Activated CD4-positive, alpha-beta memory T cell treated with anti-CD3 and anti-CD28 coated beads for 36 hours (primary cell): Measurements from ENCODE around the gene PAXX. TPM values are rescaled to one million over a fixed set of nuclear protein-coding genes. Genes with fewer than 3 reads are reported as not detected.

Experiments used
- CTCF ChIA-PET: fragments of 350-600 bp; sonication (Branson Sonifier 250); formaldehyde crosslinking; loops from one replicate; lab custom pipeline; 2021; ENCODE audit warnings: antibody characterized with exemption, inconsistent platforms; lab: Charles Lee
- POLR2A ChIA-PET: fragments of 350-600 bp; sonication (Branson Sonifier 250); formaldehyde crosslinking; loops from one replicate; lab custom pipeline; 2021; ENCODE audit warnings: antibody characterized with exemption; lab: Charles Lee
- DNase-seq: peaks from one replicate; pipeline ENCODE4 v3.0.0-alpha.2; 2020
- H3K27ac Mint-ChIP-seq: one replicate; pipeline ENCODE4 v1.8.0; 2021; ENCODE audit warnings: mixed read lengths
- H3K27me3 Mint-ChIP-seq: one replicate; pipeline ENCODE4 v1.8.0; 2021; ENCODE audit warnings: mixed read lengths
- H3K36me3 Mint-ChIP-seq: one replicate; pipeline ENCODE4 v1.8.0; 2021; ENCODE audit warnings: mixed read lengths
- H3K4me1 Mint-ChIP-seq: one replicate; pipeline ENCODE4 v1.8.0; 2021; ENCODE audit warnings: low read depth, mixed read lengths
- H3K4me3 Mint-ChIP-seq: one replicate; pipeline ENCODE4 v1.8.0; 2021; ENCODE audit warnings: mild to moderate bottlenecking, mixed read lengths
- H3K9me3 Mint-ChIP-seq: one replicate; pipeline ENCODE4 v1.8.0; 2021; ENCODE audit warnings: mixed read lengths
- intact Hi-C: fragments of 100-400 bp; cut with micrococcal nuclease; formaldehyde crosslinking; loops from one replicate; pipeline ENCODE4 v1.15.1; 2023
- total RNA-seq, 2 experiments: library from RNA; stranded (reverse); gene quantifications; one replicate each; pipeline ENCODE4 v1.2.3, GENCODE V29; 2021

PAXX gene
- total RNA-seq, 2 experiments from 2014 or later: 71.0 to 71.2 TPM

DNA sequence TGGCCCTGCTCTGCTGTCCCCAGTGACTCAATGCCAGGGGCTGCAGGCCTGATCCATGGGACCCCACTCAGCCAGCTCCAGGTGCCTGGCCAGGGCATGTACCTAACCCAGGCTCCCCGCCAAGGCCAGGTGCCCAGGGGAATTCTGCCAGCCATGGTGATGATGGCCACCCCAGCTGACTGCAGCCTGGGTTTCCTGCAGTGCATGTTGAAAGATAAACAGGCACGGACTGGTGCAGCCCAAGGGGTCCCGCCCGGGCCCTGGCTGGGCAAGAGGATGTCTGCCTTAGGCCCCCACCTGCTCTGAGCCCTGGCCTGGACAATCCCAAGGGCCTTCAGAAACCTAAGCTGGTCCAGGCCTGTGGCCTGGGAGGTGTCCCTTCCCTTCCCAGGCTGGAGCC lies 34.6 kb downstream of the PAXX start:
- no peak for DNase-seq
- Mint-ChIP-seq H3K36me3 (no peaks in the 10 kb centered on the region), H3K27me3 (no peaks in the 10 kb centered on the region), H3K27ac (no peak overlapping the region), H3K9me3 (no peaks in the 10 kb centered on the region), H3K4me1 (peaks cover 29% of the 10 kb centered on the region), H3K4me3 (no peak overlapping the region)
- ChIA-PET CTCF (interaction anchor here (0.8 to 6.8 kb wide), 4 partner anchors 10 to 51 kb away, joined by 3 to 56 read pairs (median 15); partner anchors contain the start of gene PTGDS), POLR2A (interaction anchor here (1.2 to 1.3 kb wide), 2 partner anchors 8 to 31 kb away, joined by 3 to 5 read pairs; partner anchors contain the start of gene CLIC3)
- intact Hi-C loops: loop anchor here (5.0 kb wide), 2 partner anchors 40 to 125 kb away; no protein-coding TSS in a partner anchor

DNA sequence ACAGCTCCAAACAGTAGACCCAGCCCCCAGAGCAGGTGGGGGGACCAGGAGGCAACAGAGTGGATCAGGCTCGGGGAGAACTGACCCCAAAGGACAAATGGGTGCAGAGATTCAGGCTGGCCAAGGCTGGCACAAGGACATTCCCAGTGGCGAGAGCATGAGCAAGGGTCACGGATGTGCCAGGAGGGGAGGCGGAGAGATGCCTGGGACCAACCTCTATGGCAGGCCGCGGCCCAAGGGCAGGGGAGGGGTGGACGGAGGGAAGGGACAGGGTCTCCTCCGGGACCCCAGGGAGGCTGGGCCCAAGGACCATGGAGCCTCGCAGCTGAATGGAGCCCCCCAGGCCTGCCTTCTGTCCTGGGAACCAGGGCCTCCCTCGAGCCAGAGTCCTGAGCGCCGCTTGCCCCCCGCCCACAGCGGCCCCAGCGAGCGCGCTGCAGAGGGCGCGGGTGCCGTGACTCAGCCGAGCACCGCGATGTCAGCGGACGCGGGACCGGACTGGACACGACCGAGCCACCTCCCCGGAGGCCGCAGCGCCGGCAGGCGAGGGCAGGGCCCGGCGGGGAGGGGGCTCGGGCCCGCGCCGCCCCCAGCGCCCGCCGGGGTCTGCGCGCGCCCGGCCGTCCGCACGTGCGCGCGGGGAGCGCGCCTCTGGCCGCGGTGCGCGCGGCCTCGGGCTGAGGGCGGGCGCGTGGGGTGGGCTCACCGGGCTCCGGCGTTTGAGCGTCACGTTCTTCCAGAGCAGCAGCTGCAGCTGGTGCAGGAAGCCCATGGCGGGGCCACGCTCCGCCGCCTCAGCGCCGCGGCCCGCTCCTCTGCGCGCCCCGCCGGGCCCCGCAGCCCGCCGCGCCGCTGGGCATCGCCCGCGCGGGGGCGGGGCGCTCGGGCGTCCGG lies 35.4 kb downstream of the PAXX start, which contains the start of gene ABCA2:
Gene ABCA2, minus strand, starts transcription at position 869 of the 894 bp plus-strand sequence. Its CDS starts 97 bp downstream, at position 772.
- DNase-seq: no peak
- POLR2A ChIA-PET: interaction anchor here (1.3 kb wide), 1 partner anchor 32 kb away, joined by 3 read pairs; the partner anchor contains the start of gene CLIC3
- Mint-ChIP-seq H3K36me3 (no peaks in the 10 kb centered on the region), H3K4me1 (peaks cover 37% of the 10 kb centered on the region), H3K27me3 (no peaks in the 10 kb centered on the region), H3K9me3 (no peaks in the 10 kb centered on the region), H3K4me3 (peak within 1 kb of the TSS; percentile 68), H3K27ac (no peak within 1 kb of the TSS)
- intact Hi-C loops: loop anchor here (5.0 kb wide), 2 partner anchors 40 to 125 kb away; no protein-coding TSS in a partner anchor
- CTCF ChIA-PET: interaction anchor here (1.0 to 6.8 kb wide), 15 partner anchors 9 to 184 kb away, joined by 3 to 73 read pairs (median 18); partner anchors contain the start of genes AJM1, CLIC3, MAN1B1 and PAXX

DNA sequence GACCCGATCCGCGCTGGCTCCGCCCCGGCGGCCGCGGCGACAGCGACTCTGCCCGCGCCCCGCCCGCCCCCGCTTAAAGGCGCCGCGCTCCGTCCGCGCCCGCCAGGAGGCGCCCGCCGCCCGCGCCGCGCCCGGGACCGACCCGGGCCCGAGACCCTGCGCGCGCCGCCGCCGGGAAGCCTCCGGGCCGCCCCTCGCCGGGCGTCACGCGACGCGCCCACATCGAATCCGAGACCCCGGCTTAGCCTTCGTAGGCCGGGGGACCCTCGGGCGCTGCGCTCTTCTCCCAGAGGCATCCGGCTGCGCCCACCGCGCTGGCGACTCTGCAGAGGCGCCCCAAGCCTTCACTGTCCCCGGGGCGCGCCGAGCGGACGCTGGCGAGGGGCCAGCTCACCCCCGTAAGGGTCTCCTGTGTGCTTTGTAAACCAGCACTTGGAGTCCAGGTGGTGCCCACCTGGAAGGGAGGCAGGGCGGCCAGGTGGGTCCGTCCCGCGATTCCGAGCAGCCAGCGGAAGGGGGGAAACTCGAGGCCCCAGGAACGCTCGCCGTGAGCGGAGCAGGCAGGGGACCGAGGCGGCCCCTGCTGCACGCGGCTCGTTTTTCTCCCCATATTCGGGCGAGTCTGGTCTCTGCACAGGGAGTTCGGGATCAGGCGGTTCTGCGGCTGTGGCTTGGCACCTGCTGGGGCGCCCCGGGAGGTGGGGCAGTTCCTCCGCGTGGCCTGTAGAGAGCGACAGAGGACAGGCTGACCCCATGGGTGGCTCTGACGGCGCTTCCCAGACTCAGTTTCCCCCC lies 36.2 kb downstream of the PAXX start:
- peak; percentile 78 for DNase-seq
- intact Hi-C loops: loop anchor here (5.0 kb wide), 2 partner anchors 39 to 126 kb away; no protein-coding TSS in a partner anchor
- H3K4me3 Mint-ChIP-seq: peak overlapping the region; percentile 55
- no peaks in the 10 kb centered on the region for H3K36me3 Mint-ChIP-seq
- no peaks in the 10 kb centered on the region for H3K9me3 Mint-ChIP-seq
- H3K4me1 Mint-ChIP-seq: peaks cover 41% of the 10 kb centered on the region
- POLR2A ChIA-PET: interaction anchor here (0.8 kb wide), 1 partner anchor 42 kb away, joined by 3 read pairs; the partner anchor contains the start of gene SAPCD2
- no peak overlapping the region for H3K27ac Mint-ChIP-seq
- CTCF ChIA-PET: interaction anchor here (0.7 to 6.8 kb wide), 47 partner anchors 8 to 300 kb away, joined by 3 to 73 read pairs (median 8); partner anchors contain the start of genes AJM1, CLIC3, ENTPD2 and MAN1B1
- no peaks in the 10 kb centered on the region for H3K27me3 Mint-ChIP-seq

DNA sequence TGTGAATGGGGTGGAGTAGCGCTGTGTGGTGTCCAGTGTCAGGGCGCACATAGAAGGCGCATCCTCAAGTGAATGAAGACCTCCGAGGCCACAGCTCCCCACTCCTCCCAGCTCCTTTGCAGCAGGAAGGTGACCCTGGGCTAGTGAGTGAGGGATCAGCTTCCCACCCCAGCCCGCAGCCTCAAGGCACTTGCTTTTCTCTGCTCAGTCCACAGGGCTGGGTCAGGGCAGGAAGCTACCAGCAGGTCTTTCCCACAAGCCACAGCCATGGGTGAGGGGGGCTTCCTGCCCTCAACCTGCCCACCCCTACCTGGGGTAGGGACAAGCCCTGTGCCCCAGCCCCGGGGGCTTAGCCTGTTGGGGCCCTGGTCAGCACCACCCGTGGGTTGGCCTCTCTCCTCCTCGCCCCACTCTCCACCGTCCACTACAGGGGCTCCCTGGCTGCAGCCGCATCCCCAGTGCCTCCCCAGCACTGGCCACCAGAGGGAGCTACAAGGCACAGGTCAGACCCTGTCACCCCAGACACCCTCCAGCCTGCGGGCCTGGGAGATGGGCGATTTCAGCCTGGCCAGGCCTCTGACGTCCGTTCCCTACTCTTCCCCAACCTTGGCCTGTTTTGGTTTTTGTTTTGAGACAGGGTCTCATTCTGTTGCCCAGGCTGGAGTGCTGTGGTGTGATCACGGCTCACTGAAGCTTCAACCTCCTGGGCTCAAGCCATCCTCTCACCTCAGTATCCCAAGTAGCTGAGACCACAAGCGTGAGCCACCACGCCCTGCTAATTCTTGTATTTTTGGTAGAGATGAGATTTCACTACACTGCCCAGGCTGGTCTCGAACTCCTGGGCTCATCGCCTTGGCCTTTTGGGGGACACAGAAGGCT lies 37.1 kb downstream of the PAXX start:
- no peaks in the 10 kb centered on the region for H3K36me3 Mint-ChIP-seq
- intact Hi-C loops: loop anchor here (5.0 kb wide), 2 partner anchors 38 to 127 kb away; no protein-coding TSS in a partner anchor
- ChIA-PET CTCF (interaction anchor here (0.6 to 6.8 kb wide), 56 partner anchors 8 to 301 kb away, joined by 3 to 73 read pairs (median 7); partner anchors contain the start of genes AJM1, CLIC3, CYSRT1 and ENTPD2), POLR2A (interaction anchor here (0.6 to 0.8 kb wide), 2 partner anchors 41 to 238 kb away, joined by 3 to 5 read pairs; partner anchors contain the start of genes SAPCD2 and TMEM141)
- peak overlapping the region; percentile 55 for H3K4me3 Mint-ChIP-seq
- no peaks in the 10 kb centered on the region for H3K9me3 Mint-ChIP-seq
- peak; percentile 84 for DNase-seq
- H3K4me1 Mint-ChIP-seq: peaks cover 46% of the 10 kb centered on the region
- peak overlapping the region; percentile 1 for H3K27ac Mint-ChIP-seq
- H3K27me3 Mint-ChIP-seq: no peaks in the 10 kb centered on the region

DNA sequence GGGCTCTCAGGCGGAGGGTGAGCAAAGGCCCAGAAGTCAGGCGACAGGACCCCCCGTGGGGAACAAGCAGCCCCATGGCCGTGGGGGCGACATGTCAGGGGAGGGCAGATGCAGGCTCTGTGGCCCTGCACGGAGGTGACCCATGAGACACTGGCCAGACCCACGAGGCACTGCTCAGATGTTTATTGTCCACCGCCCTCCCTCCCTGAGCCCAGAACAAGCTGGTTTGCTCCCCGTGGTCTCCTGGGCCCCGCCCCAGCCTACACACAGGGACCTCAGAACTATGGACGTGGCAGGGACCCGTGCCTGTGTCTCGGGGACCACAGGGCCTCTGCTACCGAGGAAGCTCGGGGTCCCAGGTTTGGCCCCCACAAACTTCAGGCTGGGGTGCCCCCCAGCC lies 37.8 kb downstream of the PAXX start:
- Mint-ChIP-seq H3K4me3 (peak overlapping the region; percentile 37), H3K4me1 (peaks cover 53% of the 10 kb centered on the region), H3K9me3 (no peaks in the 10 kb centered on the region), H3K36me3 (no peaks in the 10 kb centered on the region), H3K27me3 (no peaks in the 10 kb centered on the region), H3K27ac (peak overlapping the region; percentile 72)
- intact Hi-C loops: loop anchor here (5.0 to 10.0 kb wide), 2 partner anchors 33 to 85 kb away; partner anchors contain the start of genes C8G, CLIC3 and FBXW5
- peak; percentile 36 for DNase-seq
- ChIA-PET CTCF (interaction anchor here (0.6 to 6.8 kb wide), 50 partner anchors 7 to 302 kb away, joined by 3 to 73 read pairs (median 8); partner anchors contain the start of genes AJM1, CLIC3, CYSRT1 and ENTPD2), POLR2A (interaction anchor here (0.6 kb wide), 1 partner anchor 239 kb away, joined by 5 read pairs; the partner anchor contains the start of gene TMEM141)

DNA sequence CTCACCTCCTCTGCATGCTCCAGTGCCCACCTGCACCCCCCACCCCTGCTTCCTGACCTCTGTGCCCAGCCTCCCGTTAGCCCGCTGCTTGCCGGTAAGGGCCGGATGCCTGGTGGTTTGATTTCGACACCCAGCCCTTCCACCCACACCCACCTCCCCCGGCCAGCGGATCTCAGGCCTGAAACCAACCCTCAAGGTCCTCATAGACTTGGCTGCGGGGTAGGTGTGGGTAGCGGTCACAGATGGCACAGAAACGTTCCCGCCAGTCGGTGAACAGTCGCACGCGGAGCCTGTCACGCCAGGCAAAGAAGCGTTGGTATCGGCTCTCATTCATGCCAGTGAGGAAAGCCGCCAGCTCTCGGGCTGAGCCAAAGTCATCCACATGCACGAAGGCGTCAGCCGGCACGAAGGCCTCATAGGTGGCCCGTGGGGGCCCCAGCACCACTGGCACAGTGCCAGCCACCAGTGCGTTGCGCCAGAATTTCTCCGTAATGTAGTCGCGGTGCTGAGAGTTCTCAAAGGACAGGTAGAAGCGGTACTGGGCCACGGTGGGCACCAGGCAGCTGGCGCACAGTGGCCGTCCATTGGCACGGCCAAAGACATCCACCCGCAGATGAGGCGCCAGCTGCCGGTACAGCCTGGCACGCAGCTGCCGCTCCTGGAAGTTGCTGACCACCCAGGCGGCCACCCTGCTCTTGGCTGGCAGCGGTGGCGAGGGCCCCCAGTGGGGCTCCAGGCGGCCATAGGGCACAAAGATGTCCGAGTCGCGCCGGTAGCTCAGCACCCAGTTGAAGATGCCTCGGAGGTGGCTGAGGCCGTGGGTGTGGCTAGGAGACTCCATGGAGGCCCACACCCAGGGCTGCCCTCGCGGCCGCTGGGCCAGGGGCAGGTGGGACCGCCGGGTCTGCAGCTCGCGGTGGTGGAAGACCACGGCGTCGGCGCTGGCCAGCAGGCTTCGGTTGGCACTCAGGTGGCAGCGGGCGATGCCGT lies 38.6 kb downstream of the PAXX start:
- ChIA-PET CTCF (interaction anchor here (0.6 to 6.8 kb wide), 17 partner anchors 6 to 303 kb away, joined by 3 to 73 read pairs (median 14); partner anchors contain the start of genes AJM1, MAN1B1, NPDC1 and PTGDS), POLR2A (interaction anchor here (0.5 kb wide), 1 partner anchor 598 kb away, joined by 3 read pairs; no protein-coding TSS in a partner anchor)
- peaks cover 57% of the 10 kb centered on the region for H3K4me1 Mint-ChIP-seq
- H3K9me3 Mint-ChIP-seq: no peaks in the 10 kb centered on the region
- H3K4me3 Mint-ChIP-seq: peak overlapping the region; percentile 37
- H3K27ac Mint-ChIP-seq: peak overlapping the region; percentile 72
- DNase-seq: peak; percentile 84
- no peaks in the 10 kb centered on the region for H3K27me3 Mint-ChIP-seq
- H3K36me3 Mint-ChIP-seq: no peaks in the 10 kb centered on the region
- intact Hi-C loops: loop anchor here (5.0 to 10.0 kb wide), 2 partner anchors 34 to 86 kb away; partner anchors contain the start of genes C8G, CLIC3 and FBXW5

DNA sequence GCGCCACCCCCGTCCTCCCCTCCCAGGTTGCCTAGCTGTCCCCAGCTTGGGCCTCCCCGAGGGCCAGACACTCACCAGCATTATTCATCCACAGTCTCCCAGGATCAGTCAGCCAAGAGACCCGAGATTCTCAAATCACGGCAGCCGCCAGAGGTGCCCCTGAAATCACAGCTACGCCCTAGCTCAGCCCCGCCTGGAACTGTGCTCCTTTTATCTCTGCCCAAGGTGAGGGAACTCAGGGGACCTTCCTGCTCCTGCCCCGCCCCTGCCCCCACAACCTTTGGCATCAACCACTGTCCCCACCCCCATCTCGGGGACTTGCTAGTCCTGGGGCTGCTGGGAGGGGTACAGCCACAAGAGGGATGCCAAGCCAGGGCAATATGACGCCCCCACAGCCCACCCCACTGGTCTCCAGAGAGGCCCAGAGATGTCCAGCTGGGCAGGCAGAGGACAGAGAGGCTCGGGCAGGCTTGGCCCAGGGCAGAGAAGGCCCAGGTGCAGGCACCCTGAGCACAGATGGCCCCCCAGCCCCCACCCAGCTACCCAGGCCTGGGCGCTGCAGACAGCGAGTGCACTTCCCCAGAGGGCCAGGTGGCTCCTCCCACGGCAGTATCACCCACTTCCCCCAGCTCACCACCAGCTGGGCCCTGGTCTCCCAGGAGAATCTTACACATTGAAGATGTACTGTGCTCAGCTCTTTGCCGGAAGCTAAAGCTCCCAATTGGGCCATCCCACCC lies 39.9 kb downstream of the PAXX start, which contains the start of gene FUT7:
Gene FUT7, minus strand, starts transcription at position 185 of the 737 bp plus-strand sequence. Its CDS starts 97 bp downstream, at position 88.
- peak; percentile 76 for DNase-seq
- intact Hi-C loops: loop anchor here (5.0 to 10.0 kb wide), 2 partner anchors 35 to 87 kb away; partner anchors contain the start of genes C8G, CLIC3 and FBXW5

DNA sequence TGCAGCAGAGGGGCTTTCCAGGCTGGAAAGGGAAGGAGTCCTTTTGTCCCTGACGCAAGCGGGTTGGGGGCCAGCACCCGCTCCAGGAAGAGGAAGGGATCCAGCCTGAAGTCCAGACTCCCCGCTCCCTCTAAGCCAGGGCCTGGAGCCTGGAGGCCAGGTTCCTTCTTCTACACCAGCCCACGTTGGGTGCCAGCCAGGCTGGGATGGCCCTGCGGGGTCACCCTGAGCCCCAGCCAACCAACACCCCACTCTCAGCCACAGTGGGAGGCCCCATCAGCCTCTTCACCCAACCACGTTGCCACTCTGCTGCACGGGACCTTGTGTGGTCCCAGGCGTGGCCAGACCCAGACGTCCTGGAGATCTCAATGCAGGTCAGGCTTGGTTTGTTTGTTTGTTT lies 40.6 kb downstream of the PAXX start:
- Mint-ChIP-seq H3K27me3 (no peaks in the 10 kb centered on the region), H3K36me3 (no peaks in the 10 kb centered on the region), H3K4me1 (peaks cover 54% of the 10 kb centered on the region), H3K4me3 (no peak overlapping the region), H3K9me3 (no peaks in the 10 kb centered on the region), H3K27ac (no peak overlapping the region)
- intact Hi-C loops: loop anchor here (5.0 to 10.0 kb wide), 2 partner anchors 36 to 88 kb away; partner anchors contain the start of genes C8G, CLIC3 and FBXW5
- ChIA-PET POLR2A (interaction anchor here (0.6 kb wide), 1 partner anchor 301 kb away, joined by 3 read pairs; no protein-coding TSS in a partner anchor), CTCF (interaction anchor here (1.1 to 5.0 kb wide), 4 partner anchors 14 to 189 kb away, joined by 3 to 35 read pairs (median 28); partner anchors contain the start of genes AJM1, MAN1B1 and NPDC1)
- DNase-seq: no peak

More for the DNA sequence above, 39.9 kb downstream of the PAXX start, which contains the start of gene FUT7:
- H3K27ac Mint-ChIP-seq: peak within 1 kb of the TSS; percentile 72
- no peaks in the 10 kb centered on the region for H3K36me3 Mint-ChIP-seq
- H3K4me1 Mint-ChIP-seq: peaks cover 57% of the 10 kb centered on the region
- ChIA-PET CTCF (interaction anchor here (0.9 to 5.0 kb wide), 9 partner anchors 15 to 224 kb away, joined by 3 to 73 read pairs (median 4); partner anchors contain the start of genes AJM1, MAN1B1, NPDC1 and RABL6), POLR2A (interaction anchor here (0.6 kb wide), 1 partner anchor 300 kb away, joined by 3 read pairs; no protein-coding TSS in a partner anchor)
- H3K27me3 Mint-ChIP-seq: no peaks in the 10 kb centered on the region
- no peaks in the 10 kb centered on the region for H3K9me3 Mint-ChIP-seq
- peak within 1 kb of the TSS; percentile 48 for H3K4me3 Mint-ChIP-seq
